ENCODE results near the gene EFCAB9.
A peak's percentile ranks its signal among the peaks of the same experiment; 100 is the strongest.

Gene EFCAB9

DNA sequence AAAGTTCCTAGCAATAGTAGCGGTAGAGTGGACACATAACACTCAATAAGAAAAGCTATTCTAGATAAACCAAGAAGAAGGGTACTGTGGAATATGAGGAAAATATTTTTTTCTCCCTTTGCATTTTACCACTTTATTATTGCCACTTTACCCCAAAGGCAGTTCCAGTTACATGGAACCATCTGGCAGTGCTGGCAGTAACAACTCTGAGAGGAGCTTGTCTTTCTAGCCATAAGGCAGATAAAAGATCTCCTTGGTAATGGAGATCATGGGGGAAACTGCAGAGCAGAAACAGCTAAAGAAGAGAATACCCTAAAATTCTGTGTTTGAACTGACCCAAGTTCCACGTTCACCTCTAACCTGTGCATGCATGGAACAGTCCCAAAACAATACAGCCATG lies 51.1 kb downstream of the EFCAB9 start:
- peak; percentile 28 for DNase-seq

GRCh38 chr5:172245703-172246125 lies 51.7 kb downstream of the EFCAB9 start:
- no peak for DNase-seq

DNA sequence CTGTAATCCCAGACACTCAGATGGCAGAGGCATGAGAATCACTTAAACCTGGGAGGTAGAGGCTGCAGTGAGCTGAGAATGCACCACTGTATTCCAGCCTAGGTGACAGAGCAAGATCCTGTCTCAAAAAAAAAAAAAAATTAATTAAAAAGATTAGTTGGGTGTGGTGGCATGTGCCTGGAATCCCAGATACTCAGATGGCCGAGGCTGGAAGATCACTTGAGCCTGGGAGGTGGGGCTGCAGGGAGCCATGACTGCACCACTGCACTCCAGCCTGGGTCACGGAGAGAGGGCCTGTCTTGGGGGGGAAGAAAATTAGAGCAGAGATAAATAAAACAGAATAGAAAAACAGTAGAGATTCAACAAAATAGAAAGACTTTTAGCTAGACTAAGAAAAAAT lies 54.7 kb downstream of the EFCAB9 start:
- DNase-seq: no peak

DNA sequence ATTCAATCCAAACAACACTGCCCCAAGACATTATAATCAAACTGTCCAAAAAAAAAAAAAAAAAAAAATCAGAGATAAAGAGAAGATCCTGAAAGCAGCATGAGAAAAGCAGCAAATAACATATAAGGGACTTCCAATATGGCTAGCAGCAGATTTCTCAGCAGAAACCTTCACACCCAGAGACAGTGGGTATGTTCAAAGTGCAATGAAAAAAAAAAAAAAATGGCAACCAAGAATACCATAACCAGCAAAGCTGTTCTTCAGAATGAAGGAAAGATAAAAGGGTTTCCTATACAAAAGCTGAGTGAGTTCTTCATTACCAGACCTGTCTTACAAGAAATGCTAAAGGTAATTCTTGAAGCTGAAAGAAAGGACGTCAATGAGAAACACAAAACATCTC lies 57.4 kb downstream of the EFCAB9 start:
- no peak for DNase-seq

GRCh38 chr5:172252501-172252900 lies 58.5 kb downstream of the EFCAB9 start:
- DNase-seq: no peak

All from NCI-H524 treated with DMSO at 0.1 percent for 48 hours (cell line).